A673 (cell line): Measurements from ENCODE around the gene MARCO. TPM values are rescaled to one million over a fixed set of nuclear protein-coding genes. Genes with fewer than 3 reads are reported as not detected.

Source experiments
- total RNA-seq: library from RNA; stranded (reverse); gene quantifications from 2 replicates; pipeline ENCODE4 v1.2.3, GENCODE V29; 2021

MARCO gene
- total RNA-seq, 1 experiment from 2014 or later, result not detected

Other genes with a start within 250 kb of the MARCO start
- gene EN1, start 94.5 kb upstream of the MARCO start, total RNA-seq, result not detected in 2 replicates
- 0.98 and 1.5 TPM in 2 replicates for gene C1QL2, start 216.6 kb downstream of the MARCO start, total RNA-seq